ENCODE measurements around the gene ADAM17. TPM values are rescaled to one million over a fixed set of nuclear protein-coding genes. Genes with fewer than 3 reads are reported as not detected.
"Not testable (repeated sequence)": the region's sequence is repeated elsewhere in the genome, so short reads cannot be mapped to it uniquely, and the experiment has no call there.

Gene ADAM17
- total RNA-seq, 1 donor from 2014 or later: 44.9 TPM

DNA sequence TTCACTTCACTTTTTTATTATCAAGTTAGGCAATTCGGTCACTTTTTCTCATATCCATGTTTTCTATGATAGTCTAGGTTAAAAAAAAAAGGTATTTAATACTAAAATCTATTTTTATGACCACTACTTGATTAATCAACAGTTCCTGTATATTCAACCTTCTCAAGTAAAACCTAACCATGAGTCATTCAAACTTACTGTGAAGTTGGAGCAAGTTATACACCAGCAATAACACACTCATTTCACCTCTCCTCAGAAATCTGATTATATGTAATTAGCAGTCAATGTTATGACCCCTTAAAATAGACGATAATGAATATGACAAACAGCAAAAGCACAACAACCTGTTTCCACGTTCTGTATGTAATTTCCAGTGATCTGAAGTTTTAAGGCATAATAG, 35.0 kb upstream of the ADAM17 start:
- Histone ChIP-seq H3K27ac (ENCODE audit: low read depth, low read length) (no peak overlapping the region), H3K27me3 (ENCODE audit: insufficient read depth, low read length) (no peaks in the 10 kb centered on the region), H3K9ac (ENCODE audit: low read length) (no peak overlapping the region), H4K20me1 (ENCODE audit: insufficient read depth, low read length) (peaks cover 82% of the 10 kb centered on the region), H3K4me1 (ENCODE audit: insufficient read depth, low read length) (peaks cover 18% of the 10 kb centered on the region), H3K4me2 (ENCODE audit: low read length) (no peak overlapping the region), H2AFZ (ENCODE audit: low read depth, low read length) (no peak overlapping the region), H3K9me3 (ENCODE audit: insufficient read depth, low read depth, low read length) (no peaks in the 10 kb centered on the region), H3K4me3 (ENCODE audit: insufficient read depth, low read depth, low read length) (no peak overlapping the region), H3K36me3 (ENCODE audit: insufficient read depth, low read length) (peaks cover 31% of the 10 kb centered on the region), H3K79me2 (ENCODE audit: insufficient read depth, low read length) (peaks cover 98% of the 10 kb centered on the region)
- Mint-ChIP-seq H3K27ac (ENCODE audit: unreplicated experiment) (peak overlapping the region; percentile 41), H3K4me1 (ENCODE audit: low read depth, unreplicated experiment) (peaks cover 34% of the 10 kb centered on the region), H3K27me3 (ENCODE audit: low read depth, unreplicated experiment) (no peaks in the 10 kb centered on the region), H3K36me3 (ENCODE audit: low read depth, unreplicated experiment) (peaks cover 7% of the 10 kb centered on the region), H3K4me3 (ENCODE audit: unreplicated experiment) (no peak overlapping the region), H3K9me3 (ENCODE audit: unreplicated experiment) (no peaks in the 10 kb centered on the region)
- FAIRE-seq: peak; percentile 23
- DNase-seq (ENCODE audit: low read depth): no peak
- TF ChIP-seq, protein P1, sequence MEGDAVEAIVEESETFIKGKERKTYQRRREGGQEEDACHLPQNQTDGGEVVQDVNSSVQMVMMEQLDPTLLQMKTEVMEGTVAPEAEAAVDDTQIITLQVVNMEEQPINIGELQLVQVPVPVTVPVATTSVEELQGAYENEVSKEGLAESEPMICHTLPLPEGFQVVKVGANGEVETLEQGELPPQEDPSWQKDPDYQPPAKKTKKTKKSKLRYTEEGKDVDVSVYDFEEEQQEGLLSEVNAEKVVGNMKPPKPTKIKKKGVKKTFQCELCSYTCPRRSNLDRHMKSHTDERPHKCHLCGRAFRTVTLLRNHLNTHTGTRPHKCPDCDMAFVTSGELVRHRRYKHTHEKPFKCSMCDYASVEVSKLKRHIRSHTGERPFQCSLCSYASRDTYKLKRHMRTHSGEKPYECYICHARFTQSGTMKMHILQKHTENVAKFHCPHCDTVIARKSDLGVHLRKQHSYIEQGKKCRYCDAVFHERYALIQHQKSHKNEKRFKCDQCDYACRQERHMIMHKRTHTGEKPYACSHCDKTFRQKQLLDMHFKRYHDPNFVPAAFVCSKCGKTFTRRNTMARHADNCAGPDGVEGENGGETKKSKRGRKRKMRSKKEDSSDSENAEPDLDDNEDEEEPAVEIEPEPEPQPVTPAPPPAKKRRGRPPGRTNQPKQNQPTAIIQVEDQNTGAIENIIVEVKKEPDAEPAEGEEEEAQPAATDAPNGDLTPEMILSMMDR (IDR thresholded peaks at IDR 0.05; ENCODE audit: insufficient read depth, low read depth, low read length): no peak
- TF ChIP-seq EZH2 (IDR thresholded peaks at IDR 0.05; ENCODE audit: insufficient read depth, low read length): no peak

DNA sequence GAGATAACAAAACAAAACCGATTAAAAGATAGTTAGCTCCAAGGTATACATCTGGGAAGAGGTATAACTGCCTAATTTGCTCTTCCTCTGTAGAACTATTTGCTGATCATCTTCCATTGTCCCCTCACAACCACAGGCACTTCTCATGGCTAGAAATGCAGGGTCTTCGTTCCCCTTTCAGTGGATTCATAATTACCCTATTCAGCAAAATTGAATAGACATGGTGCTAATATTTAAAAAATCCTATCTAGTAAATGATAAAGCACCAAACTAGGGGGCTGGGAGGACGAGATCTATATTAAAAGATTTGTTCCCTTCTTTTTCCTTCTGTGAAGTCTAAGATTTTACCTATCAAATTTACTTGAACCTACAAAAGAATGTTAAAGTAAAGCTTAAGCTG, 30.8 kb upstream of the ADAM17 start:
- H3K4me3 ChIP-seq (ENCODE audit: insufficient read depth, low read depth, low read length): no peak overlapping the region
- H3K9me3 ChIP-seq (ENCODE audit: insufficient read depth, low read depth, low read length): no peaks in the 10 kb centered on the region
- Mint-ChIP-seq H3K27me3 (ENCODE audit: low read depth, unreplicated experiment) (no peaks in the 10 kb centered on the region), H3K4me3 (ENCODE audit: unreplicated experiment) (no peak overlapping the region), H3K4me1 (ENCODE audit: low read depth, unreplicated experiment) (peaks cover 12% of the 10 kb centered on the region), H3K27ac (ENCODE audit: unreplicated experiment) (no peak overlapping the region), H3K36me3 (ENCODE audit: low read depth, unreplicated experiment) (peaks cover 15% of the 10 kb centered on the region), H3K9me3 (ENCODE audit: unreplicated experiment) (no peaks in the 10 kb centered on the region)
- TF ChIP-seq, protein P1 (IDR thresholded peaks at IDR 0.05; ENCODE audit: insufficient read depth, low read depth, low read length): no peak
- TF ChIP-seq EZH2 (IDR thresholded peaks at IDR 0.05; ENCODE audit: insufficient read depth, low read length): no peak
- H3K27me3 ChIP-seq (ENCODE audit: insufficient read depth, low read length): no peaks in the 10 kb centered on the region
- peaks cover 46% of the 10 kb centered on the region for H3K36me3 ChIP-seq (ENCODE audit: insufficient read depth, low read length)
- no peak overlapping the region for H3K9ac ChIP-seq (ENCODE audit: low read length)
- peaks cover 4% of the 10 kb centered on the region for H3K4me1 ChIP-seq (ENCODE audit: insufficient read depth, low read length)
- H3K79me2 ChIP-seq (ENCODE audit: insufficient read depth, low read length): peaks cover 62% of the 10 kb centered on the region
- H3K4me2 ChIP-seq (ENCODE audit: low read length): no peak overlapping the region
- H2AFZ ChIP-seq (ENCODE audit: low read depth, low read length): no peak overlapping the region
- peaks cover 57% of the 10 kb centered on the region for H4K20me1 ChIP-seq (ENCODE audit: insufficient read depth, low read length)
- no peak overlapping the region for H3K27ac ChIP-seq (ENCODE audit: low read depth, low read length)
- no peak for FAIRE-seq
- no peak for DNase-seq (ENCODE audit: low read depth)

DNA sequence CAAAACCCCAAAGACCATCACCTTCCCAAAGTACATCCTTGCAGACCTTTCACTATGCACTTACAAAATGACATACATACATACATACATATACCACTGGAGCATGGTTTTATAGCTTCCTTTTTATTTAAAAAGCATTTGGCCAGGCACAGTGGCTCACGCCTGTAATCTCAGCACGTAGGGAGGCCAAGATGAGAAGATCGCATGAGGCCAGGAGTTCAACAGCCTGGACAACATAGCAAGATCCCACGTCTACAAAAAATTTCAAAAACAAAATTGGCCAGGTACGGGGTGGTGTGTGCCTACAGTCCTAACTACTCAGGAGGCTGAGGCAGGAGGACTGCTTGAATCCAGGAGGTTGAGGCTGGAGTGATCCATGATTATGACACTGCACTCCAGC, 29.9 kb upstream of the ADAM17 start:
- Mint-ChIP-seq H3K4me3 (ENCODE audit: unreplicated experiment) (no peak overlapping the region), H3K27ac (ENCODE audit: unreplicated experiment) (no peak overlapping the region), H3K27me3 (ENCODE audit: low read depth, unreplicated experiment) (no peaks in the 10 kb centered on the region), H3K9me3 (ENCODE audit: unreplicated experiment) (no peaks in the 10 kb centered on the region), H3K36me3 (ENCODE audit: low read depth, unreplicated experiment) (peaks cover 15% of the 10 kb centered on the region), H3K4me1 (ENCODE audit: low read depth, unreplicated experiment) (peaks cover 10% of the 10 kb centered on the region)
- H3K4me2 ChIP-seq (ENCODE audit: low read length): no peak overlapping the region
- no peak overlapping the region for H2AFZ ChIP-seq (ENCODE audit: low read depth, low read length)
- no peak overlapping the region for H3K9ac ChIP-seq (ENCODE audit: low read length)
- peaks cover 46% of the 10 kb centered on the region for H3K36me3 ChIP-seq (ENCODE audit: insufficient read depth, low read length)
- DNase-seq (ENCODE audit: low read depth): no peak
- no peak for FAIRE-seq
- no peak for TF ChIP-seq EZH2 (IDR thresholded peaks at IDR 0.05; ENCODE audit: insufficient read depth, low read length)
- TF ChIP-seq, protein P1 (IDR thresholded peaks at IDR 0.05; ENCODE audit: insufficient read depth, low read depth, low read length): no peak
- no peak overlapping the region for H3K4me3 ChIP-seq (ENCODE audit: insufficient read depth, low read depth, low read length)
- no peaks in the 10 kb centered on the region for H3K27me3 ChIP-seq (ENCODE audit: insufficient read depth, low read length)
- no peak overlapping the region for H3K27ac ChIP-seq (ENCODE audit: low read depth, low read length)
- no peaks in the 10 kb centered on the region for H3K9me3 ChIP-seq (ENCODE audit: insufficient read depth, low read depth, low read length)
- H3K79me2 ChIP-seq (ENCODE audit: insufficient read depth, low read length): peaks cover 53% of the 10 kb centered on the region
- no peaks in the 10 kb centered on the region for H3K4me1 ChIP-seq (ENCODE audit: insufficient read depth, low read length)
- H4K20me1 ChIP-seq (ENCODE audit: insufficient read depth, low read length): peaks cover 49% of the 10 kb centered on the region

DNA sequence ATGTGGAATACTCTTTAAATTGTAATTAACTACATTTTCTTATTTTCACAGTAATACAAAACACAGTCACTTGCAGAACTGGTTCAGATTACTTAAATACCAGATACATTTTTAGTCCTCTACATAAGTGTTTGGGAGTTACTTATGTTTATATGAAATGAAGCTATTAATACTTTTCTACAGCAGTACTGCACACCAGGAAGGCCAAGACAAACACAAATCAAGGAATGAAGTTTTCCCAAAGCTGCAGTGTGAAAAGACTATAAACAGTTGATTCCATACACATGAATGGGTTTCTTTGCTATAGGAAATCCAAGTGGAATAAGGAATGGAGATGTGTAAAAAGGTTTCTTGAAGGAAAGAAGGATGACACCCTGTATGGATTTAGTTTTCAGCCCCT, 29.3 kb upstream of the ADAM17 start:
- not testable (repeated sequence) for FAIRE-seq; H3K4me3 Mint-ChIP-seq (ENCODE audit: unreplicated experiment); H3K9me3 ChIP-seq (ENCODE audit: insufficient read depth, low read depth, low read length); H3K9me3 Mint-ChIP-seq (ENCODE audit: unreplicated experiment); H3K27me3 ChIP-seq (ENCODE audit: insufficient read depth, low read length); DNase-seq (ENCODE audit: low read depth); H2AFZ ChIP-seq (ENCODE audit: low read depth, low read length); H3K27ac ChIP-seq (ENCODE audit: low read depth, low read length); H3K9ac ChIP-seq (ENCODE audit: low read length); H3K4me1 Mint-ChIP-seq (ENCODE audit: low read depth, unreplicated experiment); H3K4me2 ChIP-seq (ENCODE audit: low read length); H3K27me3 Mint-ChIP-seq (ENCODE audit: low read depth, unreplicated experiment); H3K4me1 ChIP-seq (ENCODE audit: insufficient read depth, low read length); H3K27ac Mint-ChIP-seq (ENCODE audit: unreplicated experiment); H3K4me3 ChIP-seq (ENCODE audit: insufficient read depth, low read depth, low read length)
- H3K36me3 Mint-ChIP-seq (ENCODE audit: low read depth, unreplicated experiment): peaks cover 15% of the 10 kb centered on the region
- H4K20me1 ChIP-seq (ENCODE audit: insufficient read depth, low read length): peaks cover 43% of the 10 kb centered on the region
- peaks cover 48% of the 10 kb centered on the region for H3K36me3 ChIP-seq (ENCODE audit: insufficient read depth, low read length)
- H3K79me2 ChIP-seq (ENCODE audit: insufficient read depth, low read length): peaks cover 47% of the 10 kb centered on the region

All from astrocyte (in vitro differentiated cells and primary cell).